ENCODE data around the gene RACGAP1. TPM values are rescaled to one million over a fixed set of nuclear protein-coding genes. Genes with fewer than 3 reads are reported as not detected.

Gene RACGAP1, protein sequence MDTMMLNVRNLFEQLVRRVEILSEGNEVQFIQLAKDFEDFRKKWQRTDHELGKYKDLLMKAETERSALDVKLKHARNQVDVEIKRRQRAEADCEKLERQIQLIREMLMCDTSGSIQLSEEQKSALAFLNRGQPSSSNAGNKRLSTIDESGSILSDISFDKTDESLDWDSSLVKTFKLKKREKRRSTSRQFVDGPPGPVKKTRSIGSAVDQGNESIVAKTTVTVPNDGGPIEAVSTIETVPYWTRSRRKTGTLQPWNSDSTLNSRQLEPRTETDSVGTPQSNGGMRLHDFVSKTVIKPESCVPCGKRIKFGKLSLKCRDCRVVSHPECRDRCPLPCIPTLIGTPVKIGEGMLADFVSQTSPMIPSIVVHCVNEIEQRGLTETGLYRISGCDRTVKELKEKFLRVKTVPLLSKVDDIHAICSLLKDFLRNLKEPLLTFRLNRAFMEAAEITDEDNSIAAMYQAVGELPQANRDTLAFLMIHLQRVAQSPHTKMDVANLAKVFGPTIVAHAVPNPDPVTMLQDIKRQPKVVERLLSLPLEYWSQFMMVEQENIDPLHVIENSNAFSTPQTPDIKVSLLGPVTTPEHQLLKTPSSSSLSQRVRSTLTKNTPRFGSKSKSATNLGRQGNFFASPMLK
- 100 to 1,000 TPM; 172 to 179 TPM for total RNA-seq

DNA sequence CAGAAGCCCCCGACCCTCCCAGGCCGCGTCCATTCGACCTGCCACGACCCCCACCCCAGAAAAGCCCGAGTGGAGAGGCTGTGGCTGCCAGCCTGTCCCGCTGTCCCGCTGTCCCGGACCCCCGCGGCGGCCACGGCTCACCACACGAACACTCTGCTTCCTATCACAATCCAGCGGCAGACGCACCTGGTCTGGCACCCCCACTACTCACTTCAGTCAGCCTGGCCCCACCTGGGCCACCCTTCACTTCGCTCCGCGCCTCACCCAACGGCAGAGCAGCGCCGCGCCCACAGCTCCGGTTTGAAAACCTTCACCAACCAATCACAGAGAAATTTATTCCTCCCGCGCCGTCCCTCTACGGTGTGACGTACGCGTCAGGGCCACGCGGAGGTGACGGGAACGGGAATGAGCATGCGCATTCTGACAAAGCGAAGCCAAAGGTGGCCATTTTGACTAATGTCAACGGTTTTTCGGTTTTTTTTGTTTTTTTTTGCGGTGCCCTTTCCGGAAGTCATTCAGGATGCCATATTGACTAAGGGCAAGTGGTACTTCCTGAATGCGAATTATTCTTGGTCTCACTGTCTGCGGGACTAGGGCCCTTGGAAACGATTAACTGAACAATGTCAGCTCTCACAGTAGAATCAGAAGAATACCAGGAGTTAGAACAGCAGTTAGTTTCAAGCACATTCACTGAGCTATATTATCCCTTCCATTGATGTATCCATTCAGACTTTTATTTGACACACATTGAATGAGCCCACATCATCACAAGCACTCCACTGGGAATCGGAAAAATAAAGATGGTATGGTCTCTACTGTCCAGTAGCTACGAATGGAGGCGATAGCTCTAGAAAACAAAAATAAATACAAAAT, at the start of gene RACGAP1:
Gene RACGAP1, minus strand, starts transcription at position 308 of the 873 bp plus-strand sequence. CDS start 8,779 bp downstream, outside the sequence.
- H3K4me1 Mint-ChIP-seq = peaks cover 44% of the 10 kb centered on the region
- DNase-seq = peak; percentile 98
- H3K4me3 Mint-ChIP-seq = peak within 1 kb of the TSS; percentile 94
- H3K27me3 Mint-ChIP-seq = peaks cover 2% of the 10 kb centered on the region
- peaks cover 2% of the 10 kb centered on the region for H3K9me3 Mint-ChIP-seq
- ChIA-PET POLR2A (interaction anchor here (0.5 to 2.8 kb wide), 27 partner anchors 9 to 1082 kb away, joined by 3 to 12 read pairs (median 4); partner anchors contain the start of genes BCDIN3D, COX14, LIMA1 and SMARCD1), CTCF (interaction anchor here (0.5 to 4.0 kb wide), 13 partner anchors 9 to 657 kb away, joined by 3 to 21 read pairs (median 6); partner anchors contain the start of genes COX14, SMARCD1 and TMBIM6)
- H3K27ac Mint-ChIP-seq = peak within 1 kb of the TSS; percentile 96
- peaks cover 35% of the 10 kb centered on the region for H3K36me3 Mint-ChIP-seq (ENCODE audit: low read depth)

DNA sequence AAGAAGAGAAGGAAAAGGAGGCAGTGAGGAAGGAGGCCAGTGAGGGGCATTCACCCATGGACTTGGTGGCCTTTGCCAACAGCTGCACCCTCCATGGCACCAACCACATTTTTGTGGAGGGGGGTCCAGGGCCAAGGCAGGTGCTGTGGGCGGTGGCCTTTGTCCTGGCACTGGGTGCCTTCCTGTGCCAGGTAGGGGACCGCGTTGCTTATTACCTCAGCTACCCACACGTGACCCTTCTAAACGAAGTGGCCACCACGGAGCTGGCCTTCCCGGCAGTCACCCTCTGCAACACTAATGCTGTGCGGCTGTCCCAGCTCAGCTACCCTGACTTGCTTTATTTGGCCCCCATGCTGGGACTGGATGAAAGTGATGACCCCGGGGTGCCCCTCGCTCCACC, 48.4 kb upstream of the RACGAP1 start:
- Mint-ChIP-seq H3K36me3 (ENCODE audit: low read depth) (no peaks in the 10 kb centered on the region), H3K27ac (no peak overlapping the region), H3K4me1 (peaks cover 8% of the 10 kb centered on the region), H3K27me3 (peaks cover 4% of the 10 kb centered on the region), H3K4me3 (no peak overlapping the region), H3K9me3 (no peaks in the 10 kb centered on the region)
- no peak for DNase-seq
- ChIA-PET POLR2A (interaction anchor here (1.5 kb wide), 1 partner anchor 11 kb away, joined by 5 read pairs; no protein-coding TSS in a partner anchor), CTCF (interaction anchor here (1.2 to 2.0 kb wide), 7 partner anchors 9 to 241 kb away, joined by 3 to 9 read pairs (median 6); partner anchors contain the start of gene SMARCD1)

DNA sequence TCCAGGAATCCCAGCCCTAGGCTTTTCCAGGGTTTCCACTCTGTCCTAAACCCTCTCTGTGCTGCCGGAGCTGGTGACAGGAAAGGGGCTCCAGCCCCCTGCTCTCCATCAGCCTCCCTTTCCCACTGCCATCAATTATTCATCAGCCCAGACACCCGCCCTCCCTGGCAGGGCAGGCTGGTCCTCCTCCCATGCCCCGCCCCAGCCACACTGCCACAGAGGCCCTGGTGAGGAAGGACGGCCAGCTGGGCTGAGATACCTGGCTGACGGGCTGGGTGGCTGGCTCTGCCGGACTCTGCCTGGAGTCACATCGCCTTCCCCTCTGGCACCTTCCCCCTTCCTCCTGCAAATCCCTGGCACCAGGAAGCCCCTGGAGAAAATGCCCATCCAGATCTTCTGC, 47.9 kb upstream of the RACGAP1 start:
- ChIA-PET POLR2A (interaction anchor here (1.5 kb wide), 1 partner anchor 11 kb away, joined by 5 read pairs; no protein-coding TSS in a partner anchor), CTCF (interaction anchor here (1.6 to 2.0 kb wide), 4 partner anchors 12 to 34 kb away, joined by 6 to 9 read pairs (median 8); partner anchors contain the start of gene SMARCD1)
- H3K4me1 Mint-ChIP-seq = peaks cover 8% of the 10 kb centered on the region
- no peak overlapping the region for H3K4me3 Mint-ChIP-seq
- no peaks in the 10 kb centered on the region for H3K9me3 Mint-ChIP-seq
- DNase-seq = no peak
- no peak overlapping the region for H3K27ac Mint-ChIP-seq
- peaks cover 4% of the 10 kb centered on the region for H3K27me3 Mint-ChIP-seq
- H3K36me3 Mint-ChIP-seq (ENCODE audit: low read depth) = no peaks in the 10 kb centered on the region

GRCh38 chr12:50072198-50072907, 47.1 kb upstream of the RACGAP1 start:
- Mint-ChIP-seq H3K4me1 (peaks cover 8% of the 10 kb centered on the region), H3K36me3 (ENCODE audit: low read depth) (no peaks in the 10 kb centered on the region), H3K27me3 (peaks cover 4% of the 10 kb centered on the region), H3K4me3 (no peak overlapping the region), H3K9me3 (no peaks in the 10 kb centered on the region), H3K27ac (no peak overlapping the region)
- POLR2A ChIA-PET = interaction anchor here (1.5 kb wide), 1 partner anchor 12 kb away, joined by 5 read pairs; no protein-coding TSS in a partner anchor
- CTCF ChIA-PET = interaction anchor here (1.8 to 4.7 kb wide), 3 partner anchors 13 to 40 kb away, joined by 5 to 27 read pairs (median 19); partner anchors contain the start of genes COX14 and SMARCD1
- DNase-seq = no peak

GRCh38 chr12:50070314-50071060, 45.2 kb upstream of the RACGAP1 start:
- Mint-ChIP-seq H3K4me1 (peaks cover 8% of the 10 kb centered on the region), H3K27me3 (peaks cover 4% of the 10 kb centered on the region), H3K36me3 (ENCODE audit: low read depth) (no peaks in the 10 kb centered on the region), H3K9me3 (no peaks in the 10 kb centered on the region), H3K4me3 (no peak overlapping the region), H3K27ac (no peak overlapping the region)
- ChIA-PET CTCF (interaction anchor here (0.6 to 7.4 kb wide), 37 partner anchors 8 to 573 kb away, joined by 3 to 82 read pairs (median 4); partner anchors contain the start of genes CERS5, COX14, RACGAP1 and SMARCD1), POLR2A (interaction anchor here (0.8 to 1.4 kb wide), 3 partner anchors 14 to 103 kb away, joined by 3 to 4 read pairs (median 3); partner anchors contain the start of genes COX14 and SMARCD1)
- DNase-seq = peak; percentile 73

DNA sequence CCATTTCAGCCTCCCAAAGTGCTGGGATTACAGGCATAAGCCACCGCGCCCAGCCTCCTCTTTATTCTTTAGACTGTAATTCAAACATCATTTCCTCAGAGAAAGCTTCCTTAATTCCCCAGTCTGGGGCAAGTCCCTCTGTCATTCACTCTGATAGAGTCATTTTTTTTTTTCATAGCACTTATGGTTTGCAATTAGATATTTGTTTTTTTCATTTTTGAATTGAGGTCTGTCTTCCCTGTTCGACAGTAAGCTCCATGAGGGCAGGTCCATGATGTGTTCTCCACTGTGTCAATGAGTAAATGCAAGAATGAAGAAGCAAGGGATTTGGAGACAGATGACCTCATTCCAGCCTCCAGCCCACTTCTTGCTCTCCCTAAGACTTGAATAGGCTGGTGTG, 44.2 kb upstream of the RACGAP1 start:
- Mint-ChIP-seq H3K9me3 (no peaks in the 10 kb centered on the region), H3K4me3 (no peak overlapping the region), H3K4me1 (peaks cover 6% of the 10 kb centered on the region), H3K27me3 (peaks cover 5% of the 10 kb centered on the region), H3K36me3 (ENCODE audit: low read depth) (no peaks in the 10 kb centered on the region), H3K27ac (no peak overlapping the region)
- no peak for DNase-seq
- ChIA-PET CTCF (interaction anchor here (0.5 to 7.4 kb wide), 13 partner anchors 10 to 202 kb away, joined by 3 to 82 read pairs (median 6); partner anchors contain the start of genes CERS5, COX14 and SMARCD1), POLR2A (interaction anchor here (1.4 kb wide), 1 partner anchor 102 kb away, joined by 3 read pairs; no protein-coding TSS in a partner anchor)

- Mint-ChIP-seq H3K27ac (no peak overlapping the region), H3K9me3 (no peaks in the 10 kb centered on the region), H3K4me3 (no peak overlapping the region), H3K36me3 (ENCODE audit: low read depth) (no peaks in the 10 kb centered on the region), H3K27me3 (peaks cover 5% of the 10 kb centered on the region), H3K4me1 (peaks cover 6% of the 10 kb centered on the region)
- no peak for DNase-seq
- ChIA-PET POLR2A (no interaction called here), CTCF (interaction anchor here (0.5 to 7.4 kb wide), 11 partner anchors 9 to 202 kb away, joined by 3 to 82 read pairs (median 10); partner anchors contain the start of genes CERS5, COX14 and SMARCD1)
Measured at GRCh38 chr12:50069069-50069468, 43.8 kb upstream of the RACGAP1 start.

GRCh38 chr12:50066402-50066801, 41.1 kb upstream of the RACGAP1 start:
- ChIA-PET CTCF (interaction anchor here (0.6 to 7.4 kb wide), 8 partner anchors 11 to 139 kb away, joined by 3 to 82 read pairs (median 4); no protein-coding TSS in a partner anchor), POLR2A (interaction anchor here (0.9 to 1.8 kb wide), 2 partner anchors 18 to 223 kb away, joined by 3 to 5 read pairs; partner anchors contain the start of genes BCDIN3D and SMARCD1)
- Mint-ChIP-seq H3K27ac (no peak overlapping the region), H3K36me3 (ENCODE audit: low read depth) (no peaks in the 10 kb centered on the region), H3K4me3 (no peak overlapping the region), H3K9me3 (no peaks in the 10 kb centered on the region), H3K27me3 (peaks cover 11% of the 10 kb centered on the region), H3K4me1 (peaks cover 6% of the 10 kb centered on the region)
- DNase-seq = no peak

DNA sequence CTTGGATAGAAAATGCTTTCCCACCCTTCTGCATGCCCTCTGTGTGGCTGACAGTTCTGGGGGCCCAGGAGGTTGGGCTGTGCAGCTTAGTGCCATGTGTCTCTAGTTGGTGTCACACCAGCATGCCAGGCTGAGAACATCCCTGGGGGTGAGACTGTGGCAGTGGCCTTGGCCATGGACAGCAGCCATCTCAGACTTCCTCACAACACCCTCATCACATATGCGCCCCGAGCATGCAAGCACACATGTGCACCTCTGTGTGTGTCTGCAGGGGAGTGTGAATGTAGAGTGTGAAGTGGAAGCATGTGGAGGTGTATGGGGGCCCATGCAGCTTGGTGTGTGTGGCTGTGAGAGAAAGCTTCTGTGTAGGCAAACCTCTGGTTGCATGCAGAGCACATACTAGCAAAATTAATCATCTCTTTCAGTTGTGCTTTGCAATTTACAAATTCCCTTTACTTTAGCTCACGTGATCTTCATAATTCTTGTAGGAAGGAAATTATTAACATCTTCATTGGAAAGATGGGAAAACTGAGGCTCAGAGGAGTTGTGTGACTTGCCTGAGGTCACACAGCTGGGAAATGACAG, 40.5 kb upstream of the RACGAP1 start:
- no peak for DNase-seq
- H3K9me3 Mint-ChIP-seq = no peaks in the 10 kb centered on the region
- ChIA-PET POLR2A (interaction anchor here (0.9 to 1.8 kb wide), 2 partner anchors 19 to 223 kb away, joined by 3 to 5 read pairs; partner anchors contain the start of genes BCDIN3D and SMARCD1), CTCF (interaction anchor here (0.6 to 7.4 kb wide), 6 partner anchors 9 to 139 kb away, joined by 3 to 82 read pairs (median 9); no protein-coding TSS in a partner anchor)
- peaks cover 16% of the 10 kb centered on the region for H3K27me3 Mint-ChIP-seq
- peaks cover 6% of the 10 kb centered on the region for H3K4me1 Mint-ChIP-seq
- no peak overlapping the region for H3K27ac Mint-ChIP-seq
- no peak overlapping the region for H3K4me3 Mint-ChIP-seq
- H3K36me3 Mint-ChIP-seq (ENCODE audit: low read depth) = no peaks in the 10 kb centered on the region

DNA sequence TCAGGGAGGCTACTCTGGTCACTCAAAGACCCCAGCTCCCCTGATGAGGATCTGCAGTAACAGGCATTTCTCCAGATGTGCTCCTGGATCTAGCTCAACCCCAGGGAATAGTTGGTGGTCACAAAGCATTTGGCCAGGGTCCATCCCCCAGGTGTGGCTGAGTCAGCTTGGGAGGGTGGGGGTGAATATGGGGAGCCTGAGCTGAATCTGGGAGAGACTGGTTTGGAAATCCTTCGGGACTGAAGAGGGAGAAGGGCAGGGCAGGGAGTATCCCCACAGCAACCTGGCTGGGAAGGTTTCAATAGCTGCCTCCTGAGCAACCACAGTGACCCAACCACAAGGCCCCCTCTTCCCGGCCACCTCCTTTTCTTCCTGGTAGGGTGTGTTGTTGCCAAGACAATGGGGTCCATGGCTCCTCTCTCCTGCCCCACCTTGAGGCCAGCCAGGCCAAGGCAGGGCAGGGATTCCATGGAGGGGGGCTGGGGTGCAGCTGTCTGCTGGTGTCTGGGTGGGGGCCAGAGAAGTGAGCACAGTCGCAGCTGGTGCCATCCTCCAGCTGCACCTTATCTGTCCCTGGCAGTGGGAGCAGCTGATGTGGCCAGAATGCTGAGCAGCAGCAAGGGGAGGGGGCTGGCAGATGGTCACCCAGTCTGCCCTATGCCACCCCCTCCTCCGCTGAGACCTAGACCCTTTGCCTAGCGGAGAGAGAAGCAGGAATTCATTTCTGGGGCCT, 37.6 kb upstream of the RACGAP1 start:
- no peaks in the 10 kb centered on the region for H3K9me3 Mint-ChIP-seq
- H3K4me3 Mint-ChIP-seq = no peak overlapping the region
- peaks cover 11% of the 10 kb centered on the region for H3K4me1 Mint-ChIP-seq
- peaks cover 29% of the 10 kb centered on the region for H3K27me3 Mint-ChIP-seq
- no peaks in the 10 kb centered on the region for H3K36me3 Mint-ChIP-seq (ENCODE audit: low read depth)
- no peak for DNase-seq
- CTCF ChIA-PET = interaction anchor here (0.9 to 3.2 kb wide), 3 partner anchors 8 to 96 kb away, joined by 3 to 16 read pairs (median 12); no protein-coding TSS in a partner anchor
- POLR2A ChIA-PET = no interaction called here
- no peak overlapping the region for H3K27ac Mint-ChIP-seq

All from activated CD4-positive, alpha-beta memory T cell treated with anti-CD3 and anti-CD28 coated beads, Interleukin-2, amount 10 ng/mL, durations not matched to agents 7 days and 5 days (primary cell).